Measurements from ENCODE around the gene ACAP1. TPM values are rescaled to one million over a fixed set of nuclear protein-coding genes. Genes with fewer than 3 reads are reported as not detected.
A peak's percentile ranks its signal among the peaks of the same experiment; 100 is the strongest.

The ACAP1 gene
- total and polyA plus RNA-seq, 9 of the 15 experiments (the other 6 are each of a cell fraction or from before 2014, with no cell fraction given): 0.15 to 8.5 (median 2.4) TPM

DNA sequence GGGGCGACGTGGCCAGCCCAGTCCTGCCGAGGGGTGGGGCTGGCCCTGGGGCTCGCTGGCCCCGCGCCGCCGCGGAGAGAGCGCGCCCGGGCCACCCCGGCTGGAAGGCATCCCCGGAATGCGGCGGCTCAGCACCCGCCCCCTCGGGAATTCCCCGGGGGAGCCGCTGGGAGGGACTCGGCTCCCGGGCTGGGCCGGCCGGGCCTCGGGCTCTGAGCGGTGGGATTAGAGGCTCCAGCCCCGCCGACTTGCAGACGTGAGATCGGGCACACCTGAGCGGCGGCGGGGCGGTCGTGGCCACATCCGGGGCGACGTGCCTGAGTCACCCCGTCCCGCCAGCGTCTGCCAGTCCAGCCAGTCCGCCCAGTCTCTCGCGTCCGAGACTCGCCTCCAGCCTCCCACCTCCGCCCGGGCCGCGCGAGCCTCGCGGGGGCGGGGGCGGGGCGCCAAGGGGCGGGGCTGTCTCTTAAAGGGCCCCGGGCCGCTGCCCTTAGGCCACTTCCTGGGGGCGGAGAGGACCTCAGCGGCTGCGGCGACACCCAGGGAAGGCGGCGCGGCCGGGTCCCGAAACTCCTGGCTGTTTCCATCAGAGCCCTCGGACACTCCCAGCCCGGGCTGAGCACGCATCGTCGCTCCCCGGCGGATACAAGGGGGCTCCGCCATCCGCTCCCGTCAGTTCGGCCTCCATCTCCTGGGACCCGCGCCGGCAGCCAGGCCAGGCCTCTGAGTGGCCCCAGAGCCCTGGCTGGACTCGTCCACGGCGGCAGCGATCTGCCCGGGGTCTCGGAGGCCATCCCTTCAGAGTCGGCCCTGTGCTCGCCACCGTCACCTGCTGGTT, 15.6 kb downstream of the ACAP1 start, which contains the start of gene KCTD11:
KCTD11 (plus strand) TSS at position 498 of the 838 bp plus-strand sequence.
- FAIRE-seq: no peak
- DNase-seq (ENCODE audit: extremely low read depth in 1 of 4, low spot score in 3 of 4): peak; percentile 88 to 91 (median 88)
- H3K27me3 ChIP-seq (ENCODE audit: control insufficient read depth in 2 of 2, insufficient read depth in 2 of 2, low read length in 2 of 2): no peaks in the 10 kb centered on the region
- H3K4me3 ChIP-seq: peak within 1 kb of the TSS; percentile 72
- in situ Hi-C loops (cut with MboI) (loop anchor here (10.0 kb wide), 1 partner anchor 203 kb away; the partner anchor contains the start of gene TNFSF13), intact Hi-C loops (cut with micrococcal nuclease) (loop anchor here (5.0 kb wide), 1 partner anchor 130 kb away; the partner anchor contains the start of genes POLR2A and SLC35G6)
- no peaks in the 10 kb centered on the region for H3K36me3 ChIP-seq (ENCODE audit: control insufficient read depth, insufficient read depth, low read length)
- H3K9me1 ChIP-seq (ENCODE audit: control insufficient read depth, insufficient read depth, low read length): no peaks in the 10 kb centered on the region
- H3K4me2 ChIP-seq (ENCODE audit: insufficient read depth, low read length): peak within 1 kb of the TSS; percentile 80
- POLR2A ChIA-PET: interaction anchor here (0.6 to 4.6 kb wide), 6 partner anchors 11 to 232 kb away, joined by 3 to 15 read pairs (median 4); partner anchors contain the start of genes ACAP1, GPS2, MPDU1 and SLC2A4
- BruUV-seq (replicated peaks): no TSS peak
- H3K79me2 ChIP-seq (ENCODE audit: control insufficient read depth, insufficient read depth, low read length): peaks cover 8% of the 10 kb centered on the region
- peak; percentile 86 for ATAC-seq
- under 1% methylated on average over 25 of the region's 91 CpGs for whole genome bisulfite sequencing (ENCODE audit: insufficient coverage, low coverage, missing lambda C conversion rate)
- peak within 1 kb of the TSS; percentile 84 for H2AFZ ChIP-seq (ENCODE audit: low read depth, low read length)
- H3K9me3 ChIP-seq (replicated peaks; ENCODE audit: control insufficient read depth, insufficient read depth, low read depth, low read length): no peaks in the 10 kb centered on the region
- no peaks in the 10 kb centered on the region for H4K20me1 ChIP-seq (replicated peaks; ENCODE audit: control insufficient read depth, insufficient read depth, low read length)
- CTCF ChIA-PET (ENCODE audit: low intra/inter-chr PET ratio): interaction anchor here (0.7 to 1.0 kb wide), 2 partner anchors 127 to 307 kb away, joined by 3 to 4 read pairs; partner anchors contain the start of gene ZBTB4
- H3K4me1 ChIP-seq (replicated peaks in 1 of 2; ENCODE audit: control insufficient read depth in 2 of 2, insufficient read depth in 2 of 2, low read length in 2 of 2): peaks cover 3 to 70% of the 10 kb centered on the region in 2 experiments; a peak in 3 of 5 replicates
- H3K9ac ChIP-seq (ENCODE audit: insufficient read depth in 1 of 2, low read depth in 2 of 2, low read length in 2 of 2): peak within 1 kb of the TSS; percentile 79 to 92
- H3K27ac ChIP-seq (ENCODE audit: extremely low read depth, low read depth, low read length): peak within 1 kb of the TSS; percentile 88
- TF ChIP-seq HIVEP1 (CRISPR knock-in tag; IDR thresholded peaks at IDR 0.05) (peak; percentile 84), CREBBP (IDR thresholded peaks at IDR 0.05; ENCODE audit: low read depth, low read length) (no peak), ZFX (CRISPR knock-in tag; IDR thresholded peaks at IDR 0.05) (peak; percentile 67), TEAD1 (CRISPR knock-in tag; IDR thresholded peaks at IDR 0.05) (peak in 1 of 2 experiments; percentile 87; a peak in 1 of 4 replicates), TAF1 (IDR thresholded peaks at IDR 0.05; ENCODE audit: control insufficient read depth, extremely low read depth, insufficient read depth, low read length, severe bottlenecking) (peak; percentile 43), COPS2 (conservative IDR thresholded peaks at IDR 0.05) (no peak), ZNF324 (CRISPR knock-in tag; IDR thresholded peaks at IDR 0.05) (no peak), NONO (IDR thresholded peaks at IDR 0.05; ENCODE audit: low read depth in 2 of 2, low read length in 1 of 2) (0 out of 4 replicates have a peak, but pooled peaks of 1 of the 2 experiments have one; percentile 8), YY1 (IDR thresholded peaks at IDR 0.05; ENCODE audit: borderline replicate concordance in 1 of 3, control insufficient read depth in 1 of 3, extremely low read depth in 1 of 3, insufficient read depth in 3 of 3, insufficient read length in 1 of 3, insufficient replicate concordance in 2 of 3, low read depth in 1 of 3, low read length in 2 of 3) (peak in 2 of 3 experiments; percentile 28 to 30), JUND (IDR thresholded peaks at IDR 0.05; ENCODE audit: borderline replicate concordance, low read depth, low read length) (peak; percentile 8; the same call in 1 of the 2 replicates), JUND (tag; IDR thresholded peaks at IDR 0.05; ENCODE audit: borderline replicate concordance, low read depth, low read length) (no peak), MYNN (IDR thresholded peaks at IDR 0.05) (peak; percentile 47; the same call in 1 of the 2 replicates), MYNN (CRISPR knock-in tag; IDR thresholded peaks at IDR 0.05) (no peak), POLR2A (conservative IDR thresholded peaks at IDR 0.05) (peak; percentile 66), CCNT2 (IDR thresholded peaks at IDR 0.05; ENCODE audit: borderline replicate concordance, extremely low read depth, insufficient read length, low read depth, low read length) (peak; percentile 19), ILK (tag; IDR thresholded peaks at IDR 0.05; ENCODE audit: borderline replicate concordance, low read depth) (no peak), KLF16 (IDR thresholded peaks at IDR 0.05) (no peak), TCF3 (CRISPR knock-in tag; IDR thresholded peaks at IDR 0.05) (0 out of 2 replicates have a peak, but pooled peaks have one; percentile 7), SP1 (CRISPR knock-in tag; IDR thresholded peaks at IDR 0.05) (0 out of 2 replicates have a peak, but pooled peaks have one; percentile 28), RNF2 (IDR thresholded peaks at IDR 0.05) (0 out of 2 replicates have a peak, but pooled peaks have one; percentile 23), KDM4B (IDR thresholded peaks at IDR 0.05; ENCODE audit: borderline replicate concordance in 2 of 2, low read depth in 1 of 2) (no peak), SUPT5H (IDR thresholded peaks at IDR 0.05) (0 out of 2 replicates have a peak, but pooled peaks have one; percentile 35)

Measured in K562 (cell line).